Kasumi-1 (cell line): ENCODE results near the gene MT1M.
"Not testable (repeated sequence)": the region's sequence is repeated elsewhere in the genome, so short reads cannot be mapped to it uniquely, and the experiment has no call there.

ENCODE experiments used
- DNase-seq, 2 experiments: peaks; one replicate each; lab custom pipeline; 2025; lab: John Stamatoyannopoulos, UW

The MT1M gene

DNA sequence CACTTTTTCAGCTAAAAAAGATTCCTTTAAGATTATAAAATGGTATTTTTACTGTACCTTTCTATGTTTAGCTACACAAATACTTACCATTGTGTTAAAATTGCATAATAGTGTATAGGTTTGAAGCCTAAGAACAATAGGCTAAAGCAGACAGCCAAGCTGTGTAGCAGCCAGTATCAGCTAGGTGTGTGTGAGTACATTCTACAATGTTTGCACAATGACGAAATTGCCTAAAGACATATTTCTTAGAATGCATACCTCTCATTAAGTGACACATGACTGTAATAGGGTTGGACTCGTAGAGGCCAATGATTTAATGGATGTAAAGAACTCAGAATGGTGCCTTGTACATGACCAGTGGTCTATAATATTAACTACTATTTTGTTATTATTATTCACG is 17.4 kb downstream of the MT1M start:
- no peak for DNase-seq

DNA sequence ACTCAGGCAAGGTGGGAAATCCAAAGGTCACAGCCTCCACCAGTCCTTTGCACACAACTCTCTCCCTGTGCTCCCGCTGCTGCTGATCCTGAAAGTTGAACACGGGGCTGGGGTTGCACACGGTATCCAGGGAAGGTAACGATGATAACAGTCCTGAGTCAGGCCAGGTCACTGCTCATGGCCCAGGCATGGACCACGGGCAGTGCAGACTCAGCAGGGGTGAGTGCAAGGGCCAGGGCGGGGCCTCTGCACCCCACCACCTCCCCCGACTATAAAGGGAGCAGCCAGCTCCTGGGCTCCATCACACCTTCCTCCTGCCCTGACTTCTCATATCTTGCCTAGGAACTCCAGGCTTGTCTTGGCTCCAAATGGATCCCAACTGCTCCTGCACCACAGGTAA is 19.1 kb downstream of the MT1M start, which contains the start of gene MT1B:
TSS of gene MT1B (plus strand) at position 301 of the 400 bp plus-strand sequence. CDS start at position 369, 68 bp downstream.
- no peak for DNase-seq

- DNase-seq, result no peak
Measured at GRCh38 chr16:56652600-56652999, 20.1 kb downstream of the MT1M start.

DNA sequence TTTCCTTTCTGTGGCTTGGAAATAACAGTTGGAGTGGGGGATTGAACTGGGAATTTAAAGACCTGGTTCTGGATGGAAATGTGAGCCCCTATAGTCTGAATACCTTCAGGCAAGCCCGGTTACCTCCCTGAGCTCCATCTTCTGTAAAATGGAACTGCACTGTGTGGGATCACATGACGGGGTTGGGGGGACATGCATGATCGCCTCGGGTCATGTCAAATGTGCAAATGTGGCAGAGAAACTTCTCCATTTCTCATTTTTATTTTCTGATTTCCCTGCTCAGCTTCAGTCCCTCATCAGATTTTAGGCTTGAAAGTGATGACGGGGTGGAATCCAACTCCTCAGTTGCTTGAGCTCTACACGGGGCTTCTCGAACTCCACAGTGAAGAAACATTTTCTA is 20.8 kb downstream of the MT1M start:
- no peak for DNase-seq

- no peak for DNase-seq
Measured at GRCh38 chr16:56657555-56658326, 25.3 kb downstream of the MT1M start, which contains the start of gene MT1F. MT1F (plus strand) TSS chr16:56657959; CDS start chr16:56658059, 100 bp downstream.

DNA sequence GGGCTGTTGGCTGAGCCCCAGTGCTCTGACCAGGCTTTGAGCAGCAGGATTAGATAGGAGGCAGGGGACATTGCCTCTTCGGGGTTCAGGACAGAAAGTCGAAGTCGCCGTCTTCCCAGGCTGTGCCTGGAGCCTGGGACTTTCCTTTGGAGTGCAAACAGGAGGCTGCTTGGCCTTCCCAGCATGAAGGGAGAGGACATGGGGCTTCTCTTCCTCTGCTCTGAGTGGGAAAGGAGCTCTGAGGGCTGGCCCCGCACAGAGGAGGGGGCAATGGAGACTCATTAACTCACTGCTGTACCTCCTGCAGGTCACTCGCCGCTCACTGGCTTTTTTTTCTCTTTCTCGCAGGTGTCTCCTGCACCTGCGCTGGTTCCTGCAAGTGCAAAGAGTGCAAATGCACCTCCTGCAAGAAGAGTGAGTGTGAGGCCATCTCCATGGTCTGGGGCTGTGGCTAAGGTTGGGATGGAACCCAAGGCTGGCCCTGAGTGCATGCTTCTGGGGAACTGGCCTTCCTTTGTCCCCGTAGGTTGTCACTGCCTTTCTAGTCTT is 25.9 kb downstream of the MT1M start:
- no peak for DNase-seq

DNA sequence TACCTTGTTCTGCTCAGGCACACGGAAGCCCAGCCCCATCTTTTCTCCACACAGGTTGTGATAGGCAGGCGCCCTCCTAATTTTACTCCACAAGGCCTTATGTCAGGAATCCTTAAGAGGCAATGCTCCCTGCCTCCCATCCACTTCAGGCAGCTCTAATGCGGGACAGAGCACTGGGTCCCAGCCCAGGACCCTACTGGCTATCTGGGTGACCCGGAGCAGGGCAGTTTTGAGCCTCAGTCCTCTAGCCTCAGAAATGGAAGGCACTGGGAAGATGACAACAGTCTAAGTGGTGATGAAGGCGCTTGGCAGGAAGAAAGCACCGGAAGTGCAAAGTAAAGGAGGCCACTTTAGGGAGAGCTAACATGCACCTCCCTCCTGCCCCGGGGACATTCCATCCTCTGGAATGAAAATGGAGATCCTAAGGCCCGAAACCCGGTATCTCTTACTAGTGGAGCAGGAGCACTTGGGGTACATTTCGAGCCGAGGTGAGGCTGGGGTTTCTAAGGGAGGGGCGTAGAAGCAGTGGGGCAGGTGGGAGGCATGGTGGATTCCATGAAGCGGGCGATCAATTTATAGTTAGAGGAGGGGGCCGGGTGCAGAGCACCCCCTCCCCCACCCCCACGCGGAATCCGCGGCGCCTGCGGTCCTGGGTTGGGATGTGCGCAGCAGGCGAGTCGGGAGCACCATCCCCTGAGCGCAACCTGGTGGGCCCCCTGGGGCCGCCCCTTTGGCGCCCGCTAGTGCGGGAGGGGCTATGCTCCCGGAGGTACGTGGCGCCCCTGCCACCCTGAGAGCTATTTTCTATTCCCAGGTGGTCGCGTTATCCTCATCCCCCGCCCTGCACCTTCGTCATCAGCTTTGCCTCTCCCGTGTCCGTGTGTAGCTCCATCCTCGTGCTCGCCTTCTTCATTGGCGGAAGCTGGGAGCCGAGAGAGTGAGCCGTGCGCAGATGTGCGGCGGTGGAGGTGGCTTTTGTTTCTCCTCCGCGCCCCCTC is 30.2 kb downstream of the MT1M start:
- no peak for DNase-seq

DNA sequence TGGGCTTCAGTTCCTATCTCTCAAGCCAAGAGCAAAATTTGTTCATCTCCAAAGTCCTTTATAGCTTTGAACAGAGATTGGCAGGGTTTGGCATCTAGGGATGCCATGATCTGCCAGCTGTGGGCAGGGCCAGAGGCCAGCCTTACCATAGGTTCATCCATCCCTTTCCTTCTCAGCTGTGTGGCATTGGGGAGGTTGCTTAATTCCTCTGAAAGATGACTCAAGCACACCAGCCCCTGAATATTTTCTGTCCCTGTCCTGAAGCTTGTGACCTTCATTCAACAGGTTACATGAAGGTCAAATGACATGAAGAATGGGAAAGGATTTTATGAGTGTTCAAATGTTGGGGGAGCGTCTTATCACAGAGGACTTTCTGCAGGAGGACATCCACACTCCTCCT is 32.0 kb downstream of the MT1M start:
- no peak for DNase-seq

GRCh38 chr16:56665286-56666261 is 33.1 kb downstream of the MT1M start:
- not testable (repeated sequence) for DNase-seq

DNA sequence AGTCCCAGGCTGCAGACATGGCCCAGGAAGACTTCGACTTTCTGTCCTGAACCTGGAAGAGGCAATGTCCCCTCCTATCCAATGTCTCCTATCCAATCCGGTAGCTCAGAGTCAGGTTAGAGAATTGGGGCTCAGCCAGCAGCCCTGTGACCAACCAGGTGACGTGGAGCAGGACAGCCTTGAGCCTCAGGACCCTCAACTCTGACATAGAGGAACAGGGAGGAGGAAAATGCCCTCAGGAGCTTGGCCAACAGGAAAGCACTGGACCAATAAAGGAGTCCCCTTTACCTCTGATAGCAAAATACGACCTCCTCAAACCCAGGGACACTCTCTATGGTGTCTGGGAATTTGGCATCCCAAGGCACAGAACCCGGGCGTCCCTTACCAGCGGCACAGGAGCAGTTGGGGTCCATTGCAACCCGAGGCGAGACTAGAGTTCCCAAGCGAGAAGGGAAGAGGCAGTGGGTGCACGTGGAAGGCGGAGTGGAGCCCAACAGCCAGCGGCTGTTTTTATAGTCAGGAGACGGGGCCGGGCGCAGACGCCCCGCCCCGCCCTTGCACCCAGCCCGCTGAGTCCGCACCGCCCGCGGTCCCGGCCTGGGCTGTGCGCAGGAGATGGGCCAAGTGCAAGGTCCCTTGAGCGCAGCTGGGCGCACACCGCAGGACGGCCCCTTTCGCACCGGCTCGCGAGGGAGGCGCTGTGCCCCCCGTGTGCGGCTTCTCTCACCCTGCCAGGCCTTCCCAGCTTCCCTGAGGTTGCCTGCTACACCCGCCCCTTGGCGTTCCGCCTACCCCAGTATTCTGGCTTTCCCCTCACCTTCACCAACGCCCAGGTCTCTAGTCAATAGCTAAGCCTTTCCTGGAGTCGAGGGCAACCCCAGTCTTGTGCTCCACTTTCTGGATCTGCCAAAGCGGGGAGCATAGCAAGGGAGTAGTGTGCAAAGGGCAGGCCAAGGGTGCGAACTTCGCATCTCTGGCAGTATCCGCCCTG is 35.4 kb downstream of the MT1M start, which contains the start of gene MT1G:
TSS of gene MT1G (minus strand) at position 485 of the 991 bp plus-strand sequence. CDS start at position 413, 72 bp downstream.
- peak; percentile 36 to 39 for DNase-seq

DNA sequence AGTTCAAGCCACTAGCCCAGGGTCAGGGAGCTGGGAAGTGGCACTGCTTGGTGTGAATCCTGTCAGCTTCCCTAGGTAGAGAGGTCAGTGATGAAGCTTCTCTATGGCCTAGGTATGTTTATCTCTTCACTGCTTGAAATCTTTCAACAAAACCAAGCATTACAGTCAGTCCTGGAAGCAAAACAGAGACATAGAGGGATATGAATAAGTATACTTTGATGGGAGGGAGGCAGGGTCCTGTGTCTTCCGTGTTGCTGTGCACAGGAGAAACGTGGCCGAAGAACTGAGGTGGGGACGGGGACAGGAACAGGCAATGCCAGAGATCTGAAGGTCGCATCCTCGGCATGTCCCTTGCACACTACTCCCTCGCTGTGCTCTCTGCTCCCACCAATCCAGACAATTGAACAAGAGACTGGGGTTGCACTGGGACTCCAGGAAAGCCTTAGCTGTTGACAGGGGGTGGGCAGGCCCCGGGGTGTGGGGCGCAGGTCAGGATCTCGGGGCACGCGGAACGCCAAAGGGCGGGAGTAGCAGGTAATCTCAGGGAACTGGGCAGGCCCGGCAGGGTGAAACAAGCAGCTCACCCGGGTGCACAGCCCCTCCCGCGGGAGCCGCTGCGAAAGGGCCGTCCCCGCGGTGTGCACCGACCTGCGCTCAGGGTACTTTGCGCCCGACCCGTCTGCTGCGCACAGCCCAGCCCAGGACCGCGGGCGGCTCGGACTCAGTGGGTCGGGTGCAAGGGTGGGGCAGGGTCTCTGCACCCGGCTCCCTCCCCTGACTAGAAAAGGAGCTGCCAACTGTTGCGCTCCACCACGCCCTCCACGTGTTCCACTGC is 36.8 kb downstream of the MT1M start, which contains the start of gene MT1H:
TSS of gene MT1H (plus strand) at position 810 of the 835 bp plus-strand sequence. CDS start 71 bp downstream, outside the sequence.
- DNase-seq, result no peak

GRCh38 chr16:56669840-56670619 is 37.6 kb downstream of the MT1M start:
- DNase-seq, result no peak

DNA sequence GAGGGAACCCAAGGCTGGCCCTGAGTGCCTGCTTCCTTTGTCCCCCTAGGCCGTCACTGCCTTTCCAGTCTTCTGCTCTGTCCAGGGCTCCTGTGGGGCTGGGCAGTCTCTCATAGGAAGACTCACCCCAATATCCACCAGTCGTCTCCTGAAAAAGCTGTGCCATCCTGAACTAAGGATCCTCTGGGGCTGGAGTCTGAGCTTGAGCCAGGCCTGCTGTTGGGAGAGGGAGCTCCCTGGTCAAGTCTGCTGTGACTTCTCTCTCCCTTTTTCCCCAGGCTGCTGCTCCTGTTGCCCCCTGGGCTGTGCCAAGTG is 38.1 kb downstream of the MT1M start:
- no peak for DNase-seq

DNA sequence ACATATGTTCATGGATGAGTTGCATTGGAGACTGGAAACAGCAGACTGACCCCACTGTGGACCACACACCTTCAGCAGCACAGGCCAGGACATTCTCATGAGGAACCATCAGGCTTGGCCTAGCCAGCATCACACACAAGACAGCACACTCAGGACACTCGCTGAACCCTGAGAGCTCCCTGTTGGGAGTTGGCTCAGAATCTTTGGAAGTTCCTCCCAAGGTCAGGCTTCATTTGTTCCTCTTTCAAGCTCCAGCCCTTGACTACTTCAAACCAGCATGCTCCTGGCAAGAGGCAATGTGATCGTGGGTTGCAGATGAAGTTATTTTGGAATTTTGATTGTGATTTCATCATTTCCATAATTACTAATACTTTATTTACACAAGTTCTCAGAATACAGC is 39.2 kb downstream of the MT1M start:
- DNase-seq, result not testable (repeated sequence)

DNA sequence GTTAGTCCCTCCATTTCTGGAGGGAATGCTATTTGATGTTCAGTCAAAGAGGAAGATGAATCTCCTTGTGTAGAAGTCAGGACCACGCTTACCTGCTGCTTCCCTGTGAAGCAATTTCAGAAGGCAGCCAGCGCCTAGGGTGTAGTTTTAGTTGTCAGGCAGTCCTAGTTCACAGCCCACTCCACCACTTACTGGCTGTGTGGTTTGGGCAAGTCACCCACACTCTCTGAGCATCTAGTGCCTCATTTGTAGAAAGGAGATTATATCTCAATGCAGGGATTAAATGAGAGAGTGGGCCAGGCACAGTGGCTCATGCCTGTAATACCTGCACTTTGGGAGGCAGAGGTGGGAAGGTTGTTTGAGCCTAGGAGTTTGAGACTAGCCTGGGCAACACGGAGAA is 39.7 kb downstream of the MT1M start:
- not testable (repeated sequence) for DNase-seq

DNA sequence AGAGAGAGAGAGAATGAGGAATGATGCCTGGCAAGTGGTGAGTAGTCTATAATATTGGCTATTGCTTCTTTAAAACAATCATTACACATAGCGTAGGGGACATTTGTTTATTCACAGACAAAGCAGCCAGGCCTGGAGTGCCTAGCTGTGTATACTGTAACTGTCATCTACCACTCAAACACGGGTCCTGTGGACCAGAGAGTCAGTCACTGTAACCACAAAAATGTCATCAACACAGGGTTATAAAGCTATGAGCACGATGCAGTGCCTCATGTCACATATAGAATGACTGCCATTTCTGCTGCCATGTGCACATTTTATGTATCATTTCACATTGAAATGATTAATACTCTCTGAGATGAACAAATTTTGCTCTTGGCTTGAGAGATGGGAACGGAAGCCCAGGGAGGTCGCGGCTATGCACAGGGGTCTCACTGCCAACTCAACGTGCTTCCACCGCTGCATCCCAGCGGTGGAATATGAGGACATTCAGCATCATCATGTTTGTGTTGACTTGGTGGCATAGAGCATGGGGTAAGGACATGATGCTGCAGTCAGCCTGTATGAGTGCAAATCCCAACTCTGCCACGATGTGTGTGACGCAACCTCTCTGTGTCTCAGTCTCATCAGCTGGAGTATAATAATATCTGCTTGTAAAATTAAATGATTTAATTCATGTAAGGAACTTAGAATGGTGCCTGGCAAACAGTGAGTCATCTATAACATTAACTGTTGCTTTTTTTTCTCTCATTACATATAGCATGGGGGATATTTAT is 40.5 kb downstream of the MT1M start:
- no peak for DNase-seq

- peak; percentile 49 to 56 for DNase-seq
Measured at GRCh38 chr16:56673921-56674320, 41.5 kb downstream of the MT1M start.
